Measurements from ENCODE around the gene ZNF462. TPM values are rescaled to one million over a fixed set of nuclear protein-coding genes. Genes with fewer than 3 reads are reported as not detected.
A peak's percentile ranks its signal among the peaks of the same experiment; 100 is the strongest.

The ZNF462 gene
- total RNA-seq, 1 experiment from 2014 or later: 121 TPM

DNA sequence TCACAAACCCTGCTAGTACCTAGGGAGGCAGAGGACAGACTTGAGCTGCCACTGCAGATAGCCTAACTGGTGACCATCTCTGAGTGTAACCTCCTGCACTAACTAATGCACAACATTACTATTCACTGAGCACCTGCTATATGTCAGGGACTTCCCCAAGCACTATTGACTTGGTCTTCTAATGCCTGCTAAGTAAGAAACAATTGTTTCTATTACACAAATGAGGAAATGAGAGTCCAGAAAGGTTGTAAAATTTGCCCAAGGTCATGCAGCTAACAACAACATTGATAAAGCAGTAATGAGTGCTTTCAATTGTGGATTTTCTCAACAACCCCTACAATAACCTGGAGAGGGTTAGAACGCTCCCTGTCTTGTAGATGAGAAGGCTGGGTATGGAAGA lies 183.7 kb downstream of the ZNF462 start:
- CTCF ChIA-PET: no interaction called here

DNA sequence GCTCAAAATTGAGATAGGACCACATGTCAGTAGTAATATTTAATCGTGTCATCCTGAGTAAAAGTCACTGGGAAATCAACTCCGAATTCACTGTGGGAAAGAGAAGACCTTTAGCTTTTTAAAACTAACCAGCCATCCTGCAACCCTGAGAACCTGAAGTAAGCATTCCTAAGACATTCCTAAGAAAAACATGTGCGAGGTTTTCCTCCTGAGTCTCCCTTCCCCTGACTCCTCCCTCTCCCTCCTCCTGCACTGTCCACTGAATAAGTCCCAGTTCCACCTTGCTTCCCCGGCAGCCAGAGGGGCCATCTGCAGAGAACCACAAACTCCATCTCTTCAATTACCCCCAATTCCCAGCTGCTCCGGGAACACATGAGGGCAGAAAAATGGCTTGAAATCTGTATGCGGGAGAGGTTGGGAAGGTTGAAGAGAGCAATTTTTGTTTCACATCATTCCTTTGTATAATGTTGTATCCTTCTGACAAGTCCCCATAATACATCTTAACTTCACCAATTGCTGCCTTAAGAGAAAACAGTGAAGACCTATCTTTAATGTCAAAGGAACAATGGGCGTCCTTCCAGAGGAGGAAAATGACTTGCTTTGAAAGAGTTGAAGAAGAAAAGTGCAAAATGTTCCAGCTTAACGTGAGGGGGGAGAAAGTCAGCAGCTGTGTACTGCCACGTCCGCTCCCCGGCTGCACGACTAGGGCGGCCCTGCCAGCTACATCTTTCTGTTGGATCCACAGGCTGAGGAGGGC lies 186.3 kb downstream of the ZNF462 start:
- Mint-ChIP-seq H3K27ac (peak overlapping the region; percentile 28; the same call in 1 of the 2 replicates), H3K9me3 (peaks cover 8% of the 10 kb centered on the region), H3K4me1 (peaks cover 38% of the 10 kb centered on the region), H3K4me3 (no peak overlapping the region), H3K36me3 (no peaks in the 10 kb centered on the region), H3K27me3 (ENCODE audit: low read depth) (no peaks in the 10 kb centered on the region; the same call in 1 of the 2 replicates)
- TF ChIP-seq, protein P1, sequence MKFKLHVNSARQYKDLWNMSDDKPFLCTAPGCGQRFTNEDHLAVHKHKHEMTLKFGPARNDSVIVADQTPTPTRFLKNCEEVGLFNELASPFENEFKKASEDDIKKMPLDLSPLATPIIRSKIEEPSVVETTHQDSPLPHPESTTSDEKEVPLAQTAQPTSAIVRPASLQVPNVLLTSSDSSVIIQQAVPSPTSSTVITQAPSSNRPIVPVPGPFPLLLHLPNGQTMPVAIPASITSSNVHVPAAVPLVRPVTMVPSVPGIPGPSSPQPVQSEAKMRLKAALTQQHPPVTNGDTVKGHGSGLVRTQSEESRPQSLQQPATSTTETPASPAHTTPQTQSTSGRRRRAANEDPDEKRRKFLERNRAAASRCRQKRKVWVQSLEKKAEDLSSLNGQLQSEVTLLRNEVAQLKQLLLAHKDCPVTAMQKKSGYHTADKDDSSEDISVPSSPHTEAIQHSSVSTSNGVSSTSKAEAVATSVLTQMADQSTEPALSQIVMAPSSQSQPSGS (CRISPR knock-in tag; IDR thresholded peaks at IDR 0.05; ENCODE audit: borderline replicate concordance, low read depth): no peak
- TF ChIP-seq NFYB (CRISPR knock-in tag; conservative IDR thresholded peaks at IDR 0.05; ENCODE audit: low read depth): no peak
- TF ChIP-seq ZBTB21 (CRISPR knock-in tag; IDR thresholded peaks at IDR 0.05; ENCODE audit: borderline replicate concordance): peak; percentile 39; the same call in 1 of the 2 replicates
- 0 out of 2 replicates have a peak, but pooled peaks have one; percentile 46 for TF ChIP-seq ZNF263 (CRISPR knock-in tag; IDR thresholded peaks at IDR 0.05; ENCODE audit: low read depth)
- ChIA-PET POLR2A (no interaction called here), CTCF (interaction anchor here (1.0 to 1.2 kb wide), 3 partner anchors 10 to 123 kb away, joined by 3 to 4 read pairs (median 3); no protein-coding TSS in a partner anchor)
- DNase-seq (ENCODE audit: low spot score) (no peak), ATAC-seq (peak; percentile 42)

More for the DNA sequence above, 183.7 kb downstream of the ZNF462 start:
- ATAC-seq (no peak), DNase-seq (ENCODE audit: low spot score) (no peak)
- POLR2A ChIA-PET: no interaction called here
- TF ChIP-seq KAT7 (CRISPR knock-in tag; IDR thresholded peaks at IDR 0.05; ENCODE audit: borderline replicate concordance): no peak
- H3K4me1 Mint-ChIP-seq: peaks cover 39% of the 10 kb centered on the region
- H3K27ac Mint-ChIP-seq: no peak overlapping the region
- no peak overlapping the region for H3K4me3 Mint-ChIP-seq
- H3K27me3 Mint-ChIP-seq (ENCODE audit: low read depth): no peaks in the 10 kb centered on the region; the same call in 1 of the 2 replicates
- peaks cover 4% of the 10 kb centered on the region; the same call in 1 of the 2 replicates for H3K9me3 Mint-ChIP-seq
- no peaks in the 10 kb centered on the region for H3K36me3 Mint-ChIP-seq

DNA sequence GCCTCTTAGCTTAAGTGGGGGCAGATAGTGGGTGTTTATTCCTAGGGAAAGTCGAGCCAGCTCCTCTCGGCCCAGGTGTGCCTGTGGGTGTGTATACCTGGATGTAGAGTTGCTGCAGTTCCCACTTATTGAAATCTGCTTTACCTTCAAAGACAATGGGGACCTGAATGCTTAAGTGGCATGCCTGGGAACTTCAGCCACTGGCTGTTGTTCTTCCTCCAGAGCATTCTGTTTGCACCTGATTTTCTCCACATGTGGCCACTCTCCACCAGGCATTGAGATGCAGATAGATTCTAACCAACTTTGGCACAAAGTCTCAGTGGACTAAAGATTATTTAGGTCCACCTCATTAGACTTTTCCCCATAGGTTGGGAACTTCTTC lies 186.8 kb downstream of the ZNF462 start:
- peak overlapping the region; percentile 28; the same call in 1 of the 2 replicates for H3K27ac Mint-ChIP-seq
- ChIA-PET CTCF (interaction anchor here (1.0 to 1.2 kb wide), 3 partner anchors 9 to 122 kb away, joined by 3 to 4 read pairs (median 3); no protein-coding TSS in a partner anchor), POLR2A (no interaction called here)
- DNase-seq (ENCODE audit: low spot score) (peak; percentile 12), ATAC-seq (peak; percentile 72)
- no peak for TF ChIP-seq NR3C1 (CRISPR knock-in tag; conservative IDR thresholded peaks at IDR 0.05; ENCODE audit: low read depth)
- no peak for TF ChIP-seq ATF1 (CRISPR knock-in tag; IDR thresholded peaks at IDR 0.05)
- TF ChIP-seq, protein P2, sequence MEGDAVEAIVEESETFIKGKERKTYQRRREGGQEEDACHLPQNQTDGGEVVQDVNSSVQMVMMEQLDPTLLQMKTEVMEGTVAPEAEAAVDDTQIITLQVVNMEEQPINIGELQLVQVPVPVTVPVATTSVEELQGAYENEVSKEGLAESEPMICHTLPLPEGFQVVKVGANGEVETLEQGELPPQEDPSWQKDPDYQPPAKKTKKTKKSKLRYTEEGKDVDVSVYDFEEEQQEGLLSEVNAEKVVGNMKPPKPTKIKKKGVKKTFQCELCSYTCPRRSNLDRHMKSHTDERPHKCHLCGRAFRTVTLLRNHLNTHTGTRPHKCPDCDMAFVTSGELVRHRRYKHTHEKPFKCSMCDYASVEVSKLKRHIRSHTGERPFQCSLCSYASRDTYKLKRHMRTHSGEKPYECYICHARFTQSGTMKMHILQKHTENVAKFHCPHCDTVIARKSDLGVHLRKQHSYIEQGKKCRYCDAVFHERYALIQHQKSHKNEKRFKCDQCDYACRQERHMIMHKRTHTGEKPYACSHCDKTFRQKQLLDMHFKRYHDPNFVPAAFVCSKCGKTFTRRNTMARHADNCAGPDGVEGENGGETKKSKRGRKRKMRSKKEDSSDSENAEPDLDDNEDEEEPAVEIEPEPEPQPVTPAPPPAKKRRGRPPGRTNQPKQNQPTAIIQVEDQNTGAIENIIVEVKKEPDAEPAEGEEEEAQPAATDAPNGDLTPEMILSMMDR (IDR thresholded peaks at IDR 0.05): no peak
- TF ChIP-seq, protein P3, sequence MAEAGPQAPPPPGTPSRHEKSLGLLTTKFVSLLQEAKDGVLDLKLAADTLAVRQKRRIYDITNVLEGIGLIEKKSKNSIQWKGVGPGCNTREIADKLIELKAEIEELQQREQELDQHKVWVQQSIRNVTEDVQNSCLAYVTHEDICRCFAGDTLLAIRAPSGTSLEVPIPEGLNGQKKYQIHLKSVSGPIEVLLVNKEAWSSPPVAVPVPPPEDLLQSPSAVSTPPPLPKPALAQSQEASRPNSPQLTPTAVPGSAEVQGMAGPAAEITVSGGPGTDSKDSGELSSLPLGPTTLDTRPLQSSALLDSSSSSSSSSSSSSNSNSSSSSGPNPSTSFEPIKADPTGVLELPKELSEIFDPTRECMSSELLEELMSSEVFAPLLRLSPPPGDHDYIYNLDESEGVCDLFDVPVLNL (CRISPR knock-in tag; IDR thresholded peaks at IDR 0.05; ENCODE audit: borderline replicate concordance, low read depth): no peak
- TF ChIP-seq, protein P4, sequence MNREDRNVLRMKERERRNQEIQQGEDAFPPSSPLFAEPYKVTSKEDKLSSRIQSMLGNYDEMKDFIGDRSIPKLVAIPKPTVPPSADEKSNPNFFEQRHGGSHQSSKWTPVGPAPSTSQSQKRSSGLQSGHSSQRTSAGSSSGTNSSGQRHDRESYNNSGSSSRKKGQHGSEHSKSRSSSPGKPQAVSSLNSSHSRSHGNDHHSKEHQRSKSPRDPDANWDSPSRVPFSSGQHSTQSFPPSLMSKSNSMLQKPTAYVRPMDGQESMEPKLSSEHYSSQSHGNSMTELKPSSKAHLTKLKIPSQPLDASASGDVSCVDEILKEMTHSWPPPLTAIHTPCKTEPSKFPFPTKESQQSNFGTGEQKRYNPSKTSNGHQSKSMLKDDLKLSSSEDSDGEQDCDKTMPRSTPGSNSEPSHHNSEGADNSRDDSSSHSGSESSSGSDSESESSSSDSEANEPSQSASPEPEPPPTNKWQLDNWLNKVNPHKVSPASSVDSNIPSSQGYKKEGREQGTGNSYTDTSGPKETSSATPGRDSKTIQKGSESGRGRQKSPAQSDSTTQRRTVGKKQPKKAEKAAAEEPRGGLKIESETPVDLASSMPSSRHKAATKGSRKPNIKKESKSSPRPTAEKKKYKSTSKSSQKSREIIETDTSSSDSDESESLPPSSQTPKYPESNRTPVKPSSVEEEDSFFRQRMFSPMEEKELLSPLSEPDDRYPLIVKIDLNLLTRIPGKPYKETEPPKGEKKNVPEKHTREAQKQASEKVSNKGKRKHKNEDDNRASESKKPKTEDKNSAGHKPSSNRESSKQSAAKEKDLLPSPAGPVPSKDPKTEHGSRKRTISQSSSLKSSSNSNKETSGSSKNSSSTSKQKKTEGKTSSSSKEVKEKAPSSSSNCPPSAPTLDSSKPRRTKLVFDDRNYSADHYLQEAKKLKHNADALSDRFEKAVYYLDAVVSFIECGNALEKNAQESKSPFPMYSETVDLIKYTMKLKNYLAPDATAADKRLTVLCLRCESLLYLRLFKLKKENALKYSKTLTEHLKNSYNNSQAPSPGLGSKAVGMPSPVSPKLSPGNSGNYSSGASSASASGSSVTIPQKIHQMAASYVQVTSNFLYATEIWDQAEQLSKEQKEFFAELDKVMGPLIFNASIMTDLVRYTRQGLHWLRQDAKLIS (CRISPR knock-in tag; IDR thresholded peaks at IDR 0.05; ENCODE audit: borderline replicate concordance): no peak
- TF ChIP-seq FOXP1 (CRISPR knock-in tag; IDR thresholded peaks at IDR 0.05; ENCODE audit: borderline replicate concordance): no peak
- peaks cover 38% of the 10 kb centered on the region for H3K4me1 Mint-ChIP-seq
- no peaks in the 10 kb centered on the region; the same call in 1 of the 2 replicates for H3K27me3 Mint-ChIP-seq (ENCODE audit: low read depth)
- no peak overlapping the region for H3K4me3 Mint-ChIP-seq
- H3K36me3 Mint-ChIP-seq: no peaks in the 10 kb centered on the region
- H3K9me3 Mint-ChIP-seq: peaks cover 8% of the 10 kb centered on the region
